ENCODE results near the gene RBAK. TPM values are rescaled to one million over a fixed set of nuclear protein-coding genes. Genes with fewer than 3 reads are reported as not detected.
"Not testable (repeated sequence)": the region's sequence is repeated elsewhere in the genome, so short reads cannot be mapped to it uniquely, and the experiment has no call there.

RBAK gene
- total RNA-seq, 1 donor from 2014 or later: 7.0 TPM

DNA sequence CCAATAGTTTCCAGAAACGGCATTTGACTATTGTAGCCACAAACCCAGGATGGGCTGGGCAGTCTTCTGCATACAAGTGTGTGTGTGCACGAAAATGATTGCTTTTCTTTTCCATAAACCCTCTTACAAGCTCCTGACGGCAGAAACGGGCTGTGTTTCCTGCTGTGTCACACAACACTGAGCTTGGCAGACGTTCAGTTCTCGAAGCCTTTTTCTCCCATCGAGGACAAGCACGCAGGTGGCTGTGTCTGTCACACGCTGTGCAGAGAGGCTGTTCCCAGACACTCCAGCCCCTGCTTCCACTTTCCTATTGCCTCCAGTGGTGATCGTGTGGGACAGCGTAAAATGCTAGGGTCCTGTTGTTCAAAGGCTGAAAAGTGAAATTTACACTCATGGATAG, 32.1 kb downstream of the RBAK start:
- H3K4me3 ChIP-seq (ENCODE audit: low read depth, low read length): no peak overlapping the region

DNA sequence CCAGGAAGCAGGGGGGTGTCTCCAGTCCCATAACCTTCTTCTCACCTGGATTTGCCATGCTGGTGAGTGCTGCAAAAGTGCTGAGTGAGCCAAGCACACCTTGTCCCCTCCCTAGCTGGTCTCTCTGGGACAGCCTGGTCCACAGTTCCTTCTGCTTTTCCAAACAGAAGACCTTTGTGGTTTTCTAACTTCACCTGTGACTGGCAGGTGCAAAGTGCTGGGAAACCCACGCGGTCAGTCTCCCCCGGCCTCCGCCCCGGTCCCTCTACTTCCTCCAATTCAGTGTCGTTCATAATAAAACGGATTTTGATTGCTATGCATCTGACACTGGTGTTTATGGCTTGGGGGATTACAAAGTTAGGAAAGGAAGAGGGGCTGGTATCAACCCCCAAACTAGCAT, 37.1 kb downstream of the RBAK start:
- DNase-seq (ENCODE audit: low read depth): no peak
- TF ChIP-seq, protein P1, sequence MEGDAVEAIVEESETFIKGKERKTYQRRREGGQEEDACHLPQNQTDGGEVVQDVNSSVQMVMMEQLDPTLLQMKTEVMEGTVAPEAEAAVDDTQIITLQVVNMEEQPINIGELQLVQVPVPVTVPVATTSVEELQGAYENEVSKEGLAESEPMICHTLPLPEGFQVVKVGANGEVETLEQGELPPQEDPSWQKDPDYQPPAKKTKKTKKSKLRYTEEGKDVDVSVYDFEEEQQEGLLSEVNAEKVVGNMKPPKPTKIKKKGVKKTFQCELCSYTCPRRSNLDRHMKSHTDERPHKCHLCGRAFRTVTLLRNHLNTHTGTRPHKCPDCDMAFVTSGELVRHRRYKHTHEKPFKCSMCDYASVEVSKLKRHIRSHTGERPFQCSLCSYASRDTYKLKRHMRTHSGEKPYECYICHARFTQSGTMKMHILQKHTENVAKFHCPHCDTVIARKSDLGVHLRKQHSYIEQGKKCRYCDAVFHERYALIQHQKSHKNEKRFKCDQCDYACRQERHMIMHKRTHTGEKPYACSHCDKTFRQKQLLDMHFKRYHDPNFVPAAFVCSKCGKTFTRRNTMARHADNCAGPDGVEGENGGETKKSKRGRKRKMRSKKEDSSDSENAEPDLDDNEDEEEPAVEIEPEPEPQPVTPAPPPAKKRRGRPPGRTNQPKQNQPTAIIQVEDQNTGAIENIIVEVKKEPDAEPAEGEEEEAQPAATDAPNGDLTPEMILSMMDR (IDR thresholded peaks at IDR 0.05; ENCODE audit: insufficient read depth, low read length, poor library complexity, severe bottlenecking): no peak
- Histone ChIP-seq H3K4me3 (ENCODE audit: low read depth, low read length) (no peak overlapping the region), H3K27me3 (ENCODE audit: control insufficient read depth, insufficient read depth, low read length) (no peaks in the 10 kb centered on the region), H3K36me3 (ENCODE audit: control insufficient read depth, insufficient read depth, low read length) (no peaks in the 10 kb centered on the region)

More for the DNA sequence above, 32.1 kb downstream of the RBAK start:
- TF ChIP-seq, protein P1 (IDR thresholded peaks at IDR 0.05; ENCODE audit: insufficient read depth, low read length, poor library complexity, severe bottlenecking): no peak
- H3K27me3 ChIP-seq (ENCODE audit: control insufficient read depth, insufficient read depth, low read length): peaks cover 2% of the 10 kb centered on the region
- no peaks in the 10 kb centered on the region for H3K36me3 ChIP-seq (ENCODE audit: control insufficient read depth, insufficient read depth, low read length)
- DNase-seq (ENCODE audit: low read depth): no peak

DNA sequence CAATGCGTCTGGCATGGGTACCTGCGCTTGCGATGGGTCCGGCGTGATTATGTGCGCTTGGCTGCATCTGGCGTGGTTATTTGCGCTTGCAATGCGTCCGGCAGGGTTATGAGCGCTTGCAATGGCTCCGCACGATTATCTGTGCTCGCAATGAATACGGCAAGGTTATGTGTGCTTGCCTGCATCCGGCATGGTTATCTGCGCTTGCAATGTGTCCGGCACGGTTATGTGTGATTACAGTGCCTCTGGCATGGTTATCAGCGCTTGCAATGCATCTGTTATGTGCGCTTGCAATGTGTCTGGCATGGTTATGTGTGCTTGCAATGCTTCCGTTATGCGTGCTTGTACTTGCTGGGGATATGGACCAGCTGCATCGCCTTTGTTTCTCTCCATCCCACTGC, 37.7 kb downstream of the RBAK start:
- H3K27me3 ChIP-seq (ENCODE audit: control insufficient read depth, insufficient read depth, low read length): no peaks in the 10 kb centered on the region
- no peak for DNase-seq (ENCODE audit: low read depth)
- no peak overlapping the region for H3K4me3 ChIP-seq (ENCODE audit: low read depth, low read length)
- no peaks in the 10 kb centered on the region for H3K36me3 ChIP-seq (ENCODE audit: control insufficient read depth, insufficient read depth, low read length)
- TF ChIP-seq, protein P1 (IDR thresholded peaks at IDR 0.05; ENCODE audit: insufficient read depth, low read length, poor library complexity, severe bottlenecking): no peak

DNA sequence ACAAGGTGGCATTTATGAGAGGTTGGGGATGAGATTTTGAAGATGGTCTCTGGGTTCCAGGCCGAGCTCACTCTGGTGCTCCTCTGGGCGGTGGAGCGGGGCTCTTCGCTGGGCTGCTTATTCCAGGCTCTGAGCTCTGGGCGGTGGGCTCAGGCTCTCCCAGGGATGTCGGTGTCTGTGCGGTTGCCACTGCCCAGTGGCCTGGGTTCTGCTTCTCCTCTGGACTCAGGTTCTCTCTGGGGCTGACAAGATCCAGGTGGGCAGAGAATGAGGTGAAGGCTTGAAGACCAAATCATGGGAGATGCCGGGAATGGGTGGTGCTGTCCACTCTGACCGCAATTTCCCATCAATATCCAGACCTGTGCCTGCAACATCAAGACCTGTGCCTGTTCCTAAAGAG, 40.6 kb downstream of the RBAK start:
- Histone ChIP-seq H3K27me3 (ENCODE audit: control insufficient read depth, insufficient read depth, low read length) (no peaks in the 10 kb centered on the region), H3K4me3 (ENCODE audit: low read depth, low read length) (no peak overlapping the region), H3K36me3 (ENCODE audit: control insufficient read depth, insufficient read depth, low read length) (no peaks in the 10 kb centered on the region)
- TF ChIP-seq, protein P1 (IDR thresholded peaks at IDR 0.05; ENCODE audit: insufficient read depth, low read length, poor library complexity, severe bottlenecking): no peak
- no peak for DNase-seq (ENCODE audit: low read depth)

DNA sequence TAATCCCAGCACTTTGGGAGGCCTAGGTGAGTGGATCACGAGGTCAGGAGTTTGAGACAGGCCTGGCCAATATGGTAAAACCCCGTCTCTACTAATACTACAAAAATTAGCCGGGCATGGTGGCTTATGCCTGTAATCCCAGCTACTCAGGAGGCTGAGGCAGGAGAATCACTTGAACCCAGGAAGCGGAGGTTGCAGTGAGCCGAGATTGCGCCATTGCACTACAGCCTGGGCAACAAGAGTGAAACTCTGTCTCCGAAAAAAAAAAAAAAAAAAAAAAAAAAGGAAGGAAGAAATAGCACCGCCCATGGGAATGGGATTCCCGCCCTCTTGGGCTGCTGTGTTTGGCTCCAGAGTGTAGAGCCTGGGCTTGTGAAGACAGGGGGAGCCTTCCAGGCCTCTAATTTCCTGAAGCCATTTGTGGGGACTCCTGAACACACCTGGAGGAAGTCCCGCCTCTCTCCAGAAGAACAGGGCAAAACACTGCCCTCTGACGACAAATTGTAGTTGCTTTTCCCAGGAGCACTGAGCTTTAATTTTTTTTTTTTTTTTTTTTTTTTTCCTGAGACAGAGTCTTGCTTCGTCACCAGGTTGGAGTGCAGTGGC, 42.7 kb downstream of the RBAK start:
- not testable (repeated sequence) for DNase-seq (ENCODE audit: low read depth); H3K27me3 ChIP-seq (ENCODE audit: control insufficient read depth, insufficient read depth, low read length); H3K4me3 ChIP-seq (ENCODE audit: low read depth, low read length); H3K36me3 ChIP-seq (ENCODE audit: control insufficient read depth, insufficient read depth, low read length)

DNA sequence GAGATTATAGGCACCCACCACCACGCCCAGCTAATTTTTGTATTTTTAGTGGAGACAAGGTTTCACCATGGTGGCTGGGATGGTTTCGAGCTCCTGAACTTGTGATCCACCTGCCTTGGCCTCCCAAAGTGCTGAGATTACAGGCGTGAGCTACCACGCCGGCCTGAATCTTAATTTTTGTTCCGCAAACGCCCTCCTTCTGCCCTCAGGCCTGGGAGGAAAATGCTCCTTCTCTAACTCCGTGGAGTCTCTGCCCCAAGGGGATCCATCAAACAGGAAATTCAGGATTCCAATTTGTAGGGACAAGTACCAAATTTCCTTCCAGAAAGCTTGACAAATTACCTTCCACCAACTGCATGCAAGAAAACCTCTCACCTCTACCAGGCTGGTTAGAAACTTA, 43.2 kb downstream of the RBAK start:
- DNase-seq (ENCODE audit: low read depth): no peak
- TF ChIP-seq, protein P1 (IDR thresholded peaks at IDR 0.05; ENCODE audit: insufficient read depth, low read length, poor library complexity, severe bottlenecking): no peak
- no peaks in the 10 kb centered on the region for H3K36me3 ChIP-seq (ENCODE audit: control insufficient read depth, insufficient read depth, low read length)
- H3K27me3 ChIP-seq (ENCODE audit: control insufficient read depth, insufficient read depth, low read length): no peaks in the 10 kb centered on the region
- no peak overlapping the region for H3K4me3 ChIP-seq (ENCODE audit: low read depth, low read length)
